ENCODE measurements around the gene PTHLH. TPM values are rescaled to one million over a fixed set of nuclear protein-coding genes. Genes with fewer than 3 reads are reported as not detected.

The PTHLH gene
- 10.6 to 14.2 TPM (median 12.9 TPM) in 5 replicates for total RNA-seq (2022; extraction: Qiagen RNA extraction)

DNA sequence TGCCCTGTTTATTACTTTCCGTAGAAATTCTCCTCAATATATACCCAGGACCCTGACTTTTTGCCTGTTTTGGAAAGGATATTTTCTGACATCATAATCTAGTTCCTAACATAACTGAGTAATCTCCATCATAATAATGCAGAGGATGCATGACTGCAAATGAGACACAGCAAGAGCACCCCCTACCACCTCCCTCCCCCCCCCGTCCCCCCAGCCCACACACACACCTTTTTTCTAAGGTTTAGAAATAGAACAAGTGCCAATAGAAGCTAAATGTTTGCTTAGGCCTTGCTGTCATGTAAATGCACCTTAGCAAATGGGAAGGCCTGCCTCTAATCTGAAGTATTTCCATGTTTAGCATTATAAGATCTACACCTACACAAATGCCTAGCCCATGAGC lies at the start of gene PTHLH:
TSS of gene PTHLH (minus strand) at position 13 of the 400 bp plus-strand sequence. CDS start 3,239 bp downstream, outside the sequence.

Other genes starting within 250 kb of the PTHLH start
- gene KLHL42, start 192.5 kb downstream of the PTHLH start, total RNA-seq (2022; extraction: Qiagen RNA extraction): 16.8 to 19.4 TPM (median 18.6 TPM) in 5 replicates
- gene MANSC4, start 192.5 kb downstream of the PTHLH start, total RNA-seq (2022; extraction: Qiagen RNA extraction): not detected in 5 replicates
- gene CCDC91, start 217.7 kb upstream of the PTHLH start, total RNA-seq (2022; extraction: Qiagen RNA extraction): 18.9 to 24.8 TPM (median 19.2 TPM) in 5 replicates